A549 (cell line): ENCODE data around the gene GPR183. TPM values are rescaled to one million over a fixed set of nuclear protein-coding genes. Genes with fewer than 3 reads are reported as not detected.

Experiments used
- ATAC-seq, 2 experiments: fragments of 200-7000 bp in 1 of 2; fragments of >200 bp in 1 of 2; cut with Nextera tagmentation in 1 of 2; cut with Tn5 transposase in 1 of 2; 3 replicates each; pipeline versions ENCODE4 v1.8.0 to v1.9.1; 2018 to 2020; ENCODE audit warnings: mild to moderate bottlenecking in 1 of 2, moderate library complexity in 1 of 2
- CTCF ChIA-PET: fragments of 300-600 bp; sonication (Branson Sonifier 250); formaldehyde crosslinking; extraction: SDS; loops from one replicate; lab custom pipeline; 2021; ENCODE audit warnings: antibody characterized with exemption, inconsistent platforms; lab: Yijun Ruan, JAX
- POLR2A ChIA-PET: fragments of 350-600 bp; formaldehyde crosslinking; extraction: SDS; loops from one replicate; lab custom pipeline; 2021; ENCODE audit warnings: antibody characterized with exemption, inconsistent platforms; lab: Yijun Ruan, JAX
- DNase-seq, 2 experiments: peaks; one replicate each; pipeline versions ENCODE4 v3.0.0 to v3.0.0-alpha.2; 2011 to 2016; ENCODE audit warnings: low read depth in 1 of 2, low spot score in 1 of 2
- FAIRE-seq: peaks from 2 replicates; lab custom pipeline; 2011; peaks lifted over from hg19 to GRCh38; lab: Jason Lieb, UNC
- H3K27ac ChIP-seq, 2 experiments: fragments of >200 bp; sonication (Bioruptor Twin); formaldehyde crosslinking; 3 replicates each; pipeline ENCODE4 v1.5.1; 2016 to 2017
- H3K4me1 ChIP-seq: fragments of >200 bp; sonication (Bioruptor Twin); formaldehyde crosslinking; 3 replicates; pipeline ENCODE4 v1.6.1; 2016
- H3K4me2 ChIP-seq: fragments of >200 bp; sonication (Bioruptor Twin); formaldehyde crosslinking; 3 replicates; pipeline ENCODE4 v1.6.1; 2016
- H3K4me3 ChIP-seq: fragments of >200 bp; sonication (Bioruptor Twin); formaldehyde crosslinking; 3 replicates; pipeline ENCODE4 v1.5.1; 2016
- H3K9me3 ChIP-seq: fragments of >200 bp; sonication (Bioruptor Twin); formaldehyde crosslinking; 3 replicates; pipeline ENCODE4 v1.6.1; 2016
- ATOH8 ChIP-seq: fragments of 250-450 bp; sonication (Bioruptor Pico); IDR thresholded peaks from 2 replicates; pipeline ENCODE4 v1.5.0; 2020; ENCODE audit warnings: low read depth, mild to moderate bottlenecking, moderate library complexity
- BHLHE40 ChIP-seq: IDR thresholded peaks from 2 replicates; pipeline ENCODE4 v1.6.1; 2012; ENCODE audit warnings: low read depth, low read length, inconsistent platforms
- CBX8 ChIP-seq: fragments of 200-600 bp; sonication (generic); IDR thresholded peaks from 2 replicates; pipeline ENCODE4 v1.6.1; 2016
- CEBPB ChIP-seq, 2 experiments: fragments of >200 bp in 1 of 2; sonication (Bioruptor Twin) in 1 of 2; formaldehyde crosslinking in 1 of 2; IDR thresholded peaks; 2 replicates each; pipeline ENCODE4 v1.6.1; 2012 to 2016
- CHD2 ChIP-seq: fragments of 150-350 bp; IDR thresholded peaks from 2 replicates; pipeline ENCODE4 v1.6.1; 2014; ENCODE audit warnings: low read length; ENCODE audit not compliant: partially characterized antibody
- ELK1 ChIP-seq: fragments of 150-350 bp; IDR thresholded peaks from 2 replicates; pipeline ENCODE4 v1.6.1; 2014; ENCODE audit warnings: low read depth, mild to moderate bottlenecking, low read length
- ESRRA ChIP-seq: fragments of 150-350 bp; IDR thresholded peaks from 2 replicates; pipeline ENCODE4 v1.6.1; 2014; ENCODE audit warnings: mild to moderate bottlenecking, low read length, borderline replicate concordance
- FOSB ChIP-seq: fragments of 250-450 bp; sonication (Bioruptor Pico); IDR thresholded peaks from 2 replicates; pipeline ENCODE4 v1.5.0; 2020; ENCODE audit warnings: mild to moderate bottlenecking, moderate library complexity
- FOSL2 ChIP-seq, 2 experiments: fragments of 450-650 bp in 1 of 2; fragments of >200 bp in 1 of 2; sonication (Bioruptor Twin) in 1 of 2; formaldehyde crosslinking; IDR thresholded peaks; 2 replicates each; pipeline versions ENCODE4 v1.5.0 to v1.6.1; 2016 to 2020; ENCODE audit warnings: mild to moderate bottlenecking in 1 of 2, moderate library complexity in 1 of 2
- FOXS1 ChIP-seq: fragments of 250-450 bp; sonication (Bioruptor Pico); IDR thresholded peaks from 2 replicates; pipeline ENCODE4 v1.5.0; 2020; ENCODE audit warnings: mild to moderate bottlenecking, moderate library complexity
- JUN ChIP-seq, 2 experiments: fragments of >200 bp; sonication (Bioruptor Twin); formaldehyde crosslinking; IDR thresholded peaks; 2 replicates in 1 of 2; 3 replicates in 1 of 2; pipeline ENCODE4 v1.6.1; 2016 to 2017
- KDM5A ChIP-seq: fragments of 200-600 bp; sonication (generic); IDR thresholded peaks from 2 replicates; pipeline ENCODE4 v1.6.1; 2016; ENCODE audit warnings: antibody characterized with exemption, mild to moderate bottlenecking
- MAFK ChIP-seq: fragments of 450-650 bp; IDR thresholded peaks from 2 replicates; pipeline ENCODE4 v1.6.1; 2014; ENCODE audit not compliant: partially characterized antibody
- MAZ ChIP-seq: fragments of 150-350 bp; IDR thresholded peaks from 2 replicates; pipeline ENCODE4 v1.6.1; 2014; ENCODE audit warnings: antibody characterized with exemption, low read depth, low read length, borderline replicate concordance
- NFE2L2 ChIP-seq: fragments of 150-350 bp; conservative IDR thresholded peaks from 2 replicates; pipeline ENCODE4 v1.6.1; 2014; ENCODE audit warnings: low read length
- NPAS2 ChIP-seq: fragments of 250-450 bp; sonication (Bioruptor Pico); IDR thresholded peaks from 2 replicates; pipeline ENCODE4 v1.8.0; 2022; ENCODE audit warnings: mild to moderate bottlenecking, moderate library complexity, borderline replicate concordance
- NR3C1 ChIP-seq: fragments of >200 bp; sonication (Bioruptor Twin); formaldehyde crosslinking; IDR thresholded peaks from 3 replicates; pipeline ENCODE4 v1.6.1; 2017
- PBX3 ChIP-seq: IDR thresholded peaks from 2 replicates; pipeline ENCODE4 v1.6.1; 2012
- PHF8 ChIP-seq: fragments of 200-600 bp; sonication (generic); IDR thresholded peaks from 2 replicates; pipeline ENCODE4 v1.6.1; 2016; ENCODE audit warnings: low read depth, mild to moderate bottlenecking, antibody characterized with exemption, moderate library complexity, borderline replicate concordance
- POLR2A ChIP-seq: IDR thresholded peaks from 2 replicates; pipeline ENCODE4 v1.6.1; 2012; ENCODE audit warnings: mild to moderate bottlenecking, low read length
- RARB ChIP-seq: fragments of 250-450 bp; sonication (Bioruptor Pico); IDR thresholded peaks from 2 replicates; pipeline ENCODE4 v1.8.0; 2021; ENCODE audit warnings: mild to moderate bottlenecking, moderate library complexity
- RCOR1 ChIP-seq: fragments of 150-350 bp; IDR thresholded peaks from 2 replicates; pipeline ENCODE4 v1.6.1; 2014; ENCODE audit warnings: antibody characterized with exemption, low read length, low read depth
- RFX5 ChIP-seq: fragments of 450-650 bp; IDR thresholded peaks from 2 replicates; pipeline ENCODE4 v1.7.1; 2014; ENCODE audit warnings: antibody characterized with exemption, mild to moderate bottlenecking, moderate library complexity
- RNF2 ChIP-seq: fragments of 200-600 bp; sonication (generic); IDR thresholded peaks from 2 replicates; pipeline ENCODE4 v1.6.1; 2016; ENCODE audit warnings: low read depth, mild to moderate bottlenecking, antibody characterized with exemption, moderate library complexity, borderline replicate concordance
- TFCP2L1 ChIP-seq: fragments of 250-450 bp; sonication (Bioruptor Pico); IDR thresholded peaks from 2 replicates; pipeline ENCODE4 v1.5.0; 2021; ENCODE audit warnings: mild to moderate bottlenecking
- ZC3H11A ChIP-seq: fragments of 450-650 bp; IDR thresholded peaks from 2 replicates; pipeline ENCODE4 v1.6.1; 2014; ENCODE audit warnings: antibody characterized with exemption, mild to moderate bottlenecking
- ZFP36 ChIP-seq: fragments of 450-650 bp; IDR thresholded peaks from 2 replicates; pipeline ENCODE4 v1.6.1; 2014; ENCODE audit warnings: borderline replicate concordance; ENCODE audit not compliant: partially characterized antibody
- WGBS: methylation state at CpG from one replicate; pipeline ENCODE4 v1.1.6; 2017; ENCODE audit errors: missing lambda C conversion rate; 5-methylcytosine and 5-hydroxymethylcytosine counted together
- polyA plus RNA-seq, 4 experiments: library from polyadenylated mRNA; depleted of rRNA in 3 of 4; stranded (reverse); fragments of >200 nt; fragmentation: RNase III in 1 of 4; extraction: RNeasy Plus Mini Kit Qiagen cat#74134 plus additional on column Dnase treatment in 1 of 4; gene quantifications; 2 replicates in 3 of 4; 3 replicates in 1 of 4; pipeline ENCODE4 v1.2.3, GENCODE V29; 2011 to 2017

GPR183 gene
- polyA plus RNA-seq, 2 of the 4 experiments (the other 2 are of a cell fraction): not detected

GRCh38 chr13:99264051-99264450 lies 43.1 kb downstream of the GPR183 start:
- Histone ChIP-seq H3K4me2 (no peak overlapping the region), H3K9me3 (no peaks in the 10 kb centered on the region), H3K4me1 (no peaks in the 10 kb centered on the region), H3K27ac (no peak overlapping the region), H3K4me3 (no peak overlapping the region)
- POLR2A ChIA-PET: no interaction called here
- DNase-seq (no peak), FAIRE-seq (no peak), ATAC-seq (no peak)
- CTCF ChIA-PET: interaction anchor here (1.0 to 2.2 kb wide), 7 partner anchors 8 to 394 kb away, joined by 3 to 12 read pairs (median 6); no protein-coding TSS in a partner anchor
- TF ChIP-seq MAZ (no peak), FOSL2 (IDR thresholded peaks at IDR 0.05) (no peak), FOSL2 (CRISPR knock-in tag; IDR thresholded peaks at IDR 0.05) (no peak), NFE2L2 (no peak), CEBPB (IDR thresholded peaks at IDR 0.05) (no peak), PHF8 (no peak)
- WGBS: 80% methylated on average over 1 of the region's 1 CpG

- H3K27ac ChIP-seq: no peak overlapping the region
- no peaks in the 10 kb centered on the region for H3K4me1 ChIP-seq
- H3K4me2 ChIP-seq: no peak overlapping the region
- FAIRE-seq (no peak), ATAC-seq (no peak), DNase-seq (no peak)
- WGBS: 94% methylated on average over 7 of the region's 7 CpGs
- no peaks in the 10 kb centered on the region for H3K9me3 ChIP-seq
- H3K4me3 ChIP-seq: no peak overlapping the region
- ChIA-PET POLR2A (no interaction called here), CTCF (interaction anchor here (0.9 to 2.2 kb wide), 4 partner anchors 8 to 174 kb away, joined by 3 to 12 read pairs (median 5); no protein-coding TSS in a partner anchor)
- TF ChIP-seq POLR2A (no peak), PBX3 (no peak), RARB (no peak), ZFP36 (no peak), ELK1 (no peak), FOSB (CRISPR knock-in tag) (no peak), KDM5A (no peak), ATOH8 (CRISPR knock-in tag) (no peak), MAFK (no peak), NPAS2 (CRISPR knock-in tag) (no peak), RCOR1 (no peak), FOXS1 (no peak), ESRRA (no peak), NR3C1 (no peak), RNF2 (no peak), TFCP2L1 (CRISPR knock-in tag) (no peak), BHLHE40 (no peak)
These were observed 43.9 kb downstream of the GPR183 start for GRCh38 chr13:99263126-99263785.

GRCh38 chr13:99261059-99261458 lies 46.1 kb downstream of the GPR183 start:
- no peak overlapping the region for H3K4me2 ChIP-seq
- no peak for ATAC-seq
- H3K4me3 ChIP-seq: no peak overlapping the region
- no peak for DNase-seq
- no peak for FAIRE-seq
- TF ChIP-seq ZC3H11A (no peak), CHD2 (no peak), JUN (IDR thresholded peaks at IDR 0.05) (no peak), RFX5 (no peak), CBX8 (no peak), NFE2L2 (no peak), ELK1 (no peak), ZFP36 (no peak)
- TF ChIP-seq, all 56 proteins: peak for 0
- WGBS: 86% methylated on average over 1 of the region's 1 CpG
- no peaks in the 10 kb centered on the region for H3K4me1 ChIP-seq
- ChIA-PET POLR2A (no interaction called here), CTCF (interaction anchor here (1.4 to 2.3 kb wide), 4 partner anchors 8 to 176 kb away, joined by 4 to 5 read pairs (median 4); no protein-coding TSS in a partner anchor)
- H3K9me3 ChIP-seq: no peaks in the 10 kb centered on the region
- H3K27ac ChIP-seq: no peak overlapping the region
